Measurements from ENCODE around the gene MCIDAS. TPM values are rescaled to one million over a fixed set of nuclear protein-coding genes. Genes with fewer than 3 reads are reported as not detected.

MCIDAS gene
- total and polyA plus RNA-seq, 2 of the 13 experiments (the other 11 are each of a cell fraction or from before 2014, with no cell fraction given) = not detected

DNA sequence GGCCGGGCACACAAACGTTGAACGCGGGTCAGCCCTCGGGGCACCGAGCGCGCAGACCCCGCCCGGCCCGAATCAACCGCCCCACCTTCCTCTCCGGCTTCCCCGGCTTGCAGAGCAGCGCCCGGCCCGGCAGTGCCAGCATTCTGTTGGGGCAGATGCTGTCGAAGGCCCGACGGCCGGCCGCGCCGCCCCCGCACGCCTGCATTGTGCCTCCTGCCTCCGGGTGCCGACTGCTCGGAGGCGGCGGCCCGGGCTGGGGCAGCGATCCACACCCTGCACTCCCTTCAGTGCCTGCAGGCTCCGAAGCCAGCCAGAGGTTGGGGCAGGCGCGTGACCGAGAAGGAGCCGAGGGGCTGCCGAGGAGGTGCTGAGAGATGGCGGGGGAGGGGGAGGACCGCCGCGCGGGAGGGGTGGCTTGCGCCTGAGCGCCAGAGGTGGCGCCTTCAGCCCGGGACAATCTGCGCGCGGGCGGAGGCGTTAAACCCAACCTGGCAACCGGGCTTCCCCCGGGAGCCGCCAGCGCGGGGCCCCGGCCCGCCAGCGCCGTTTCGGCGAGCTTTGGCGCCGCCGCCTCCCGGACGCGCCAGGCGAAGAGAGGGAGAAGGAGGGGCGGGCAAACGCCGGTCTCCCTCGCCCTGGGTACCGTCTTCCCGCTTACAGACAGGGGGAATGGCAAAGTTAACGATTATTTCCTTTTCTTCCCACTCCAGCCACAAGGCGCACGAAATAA, at the start of gene MCIDAS (continued):
- TF ChIP-seq, protein P1, sequence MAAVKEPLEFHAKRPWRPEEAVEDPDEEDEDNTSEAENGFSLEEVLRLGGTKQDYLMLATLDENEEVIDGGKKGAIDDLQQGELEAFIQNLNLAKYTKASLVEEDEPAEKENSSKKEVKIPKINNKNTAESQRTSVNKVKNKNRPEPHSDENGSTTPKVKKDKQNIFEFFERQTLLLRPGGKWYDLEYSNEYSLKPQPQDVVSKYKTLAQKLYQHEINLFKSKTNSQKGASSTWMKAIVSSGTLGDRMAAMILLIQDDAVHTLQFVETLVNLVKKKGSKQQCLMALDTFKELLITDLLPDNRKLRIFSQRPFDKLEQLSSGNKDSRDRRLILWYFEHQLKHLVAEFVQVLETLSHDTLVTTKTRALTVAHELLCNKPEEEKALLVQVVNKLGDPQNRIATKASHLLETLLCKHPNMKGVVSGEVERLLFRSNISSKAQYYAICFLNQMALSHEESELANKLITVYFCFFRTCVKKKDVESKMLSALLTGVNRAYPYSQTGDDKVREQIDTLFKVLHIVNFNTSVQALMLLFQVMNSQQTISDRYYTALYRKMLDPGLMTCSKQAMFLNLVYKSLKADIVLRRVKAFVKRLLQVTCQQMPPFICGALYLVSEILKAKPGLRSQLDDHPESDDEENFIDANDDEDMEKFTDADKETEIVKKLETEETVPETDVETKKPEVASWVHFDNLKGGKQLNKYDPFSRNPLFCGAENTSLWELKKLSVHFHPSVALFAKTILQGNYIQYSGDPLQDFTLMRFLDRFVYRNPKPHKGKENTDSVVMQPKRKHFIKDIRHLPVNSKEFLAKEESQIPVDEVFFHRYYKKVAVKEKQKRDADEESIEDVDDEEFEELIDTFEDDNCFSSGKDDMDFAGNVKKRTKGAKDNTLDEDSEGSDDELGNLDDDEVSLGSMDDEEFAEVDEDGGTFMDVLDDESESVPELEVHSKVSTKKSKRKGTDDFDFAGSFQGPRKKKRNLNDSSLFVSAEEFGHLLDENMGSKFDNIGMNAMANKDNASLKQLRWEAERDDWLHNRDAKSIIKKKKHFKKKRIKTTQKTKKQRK (IDR thresholded peaks at IDR 0.05; ENCODE audit: low read length) = no peak
- no peak for TF ChIP-seq RFX3 (CRISPR knock-in tag; IDR thresholded peaks at IDR 0.05)
- TF ChIP-seq, protein P2, sequence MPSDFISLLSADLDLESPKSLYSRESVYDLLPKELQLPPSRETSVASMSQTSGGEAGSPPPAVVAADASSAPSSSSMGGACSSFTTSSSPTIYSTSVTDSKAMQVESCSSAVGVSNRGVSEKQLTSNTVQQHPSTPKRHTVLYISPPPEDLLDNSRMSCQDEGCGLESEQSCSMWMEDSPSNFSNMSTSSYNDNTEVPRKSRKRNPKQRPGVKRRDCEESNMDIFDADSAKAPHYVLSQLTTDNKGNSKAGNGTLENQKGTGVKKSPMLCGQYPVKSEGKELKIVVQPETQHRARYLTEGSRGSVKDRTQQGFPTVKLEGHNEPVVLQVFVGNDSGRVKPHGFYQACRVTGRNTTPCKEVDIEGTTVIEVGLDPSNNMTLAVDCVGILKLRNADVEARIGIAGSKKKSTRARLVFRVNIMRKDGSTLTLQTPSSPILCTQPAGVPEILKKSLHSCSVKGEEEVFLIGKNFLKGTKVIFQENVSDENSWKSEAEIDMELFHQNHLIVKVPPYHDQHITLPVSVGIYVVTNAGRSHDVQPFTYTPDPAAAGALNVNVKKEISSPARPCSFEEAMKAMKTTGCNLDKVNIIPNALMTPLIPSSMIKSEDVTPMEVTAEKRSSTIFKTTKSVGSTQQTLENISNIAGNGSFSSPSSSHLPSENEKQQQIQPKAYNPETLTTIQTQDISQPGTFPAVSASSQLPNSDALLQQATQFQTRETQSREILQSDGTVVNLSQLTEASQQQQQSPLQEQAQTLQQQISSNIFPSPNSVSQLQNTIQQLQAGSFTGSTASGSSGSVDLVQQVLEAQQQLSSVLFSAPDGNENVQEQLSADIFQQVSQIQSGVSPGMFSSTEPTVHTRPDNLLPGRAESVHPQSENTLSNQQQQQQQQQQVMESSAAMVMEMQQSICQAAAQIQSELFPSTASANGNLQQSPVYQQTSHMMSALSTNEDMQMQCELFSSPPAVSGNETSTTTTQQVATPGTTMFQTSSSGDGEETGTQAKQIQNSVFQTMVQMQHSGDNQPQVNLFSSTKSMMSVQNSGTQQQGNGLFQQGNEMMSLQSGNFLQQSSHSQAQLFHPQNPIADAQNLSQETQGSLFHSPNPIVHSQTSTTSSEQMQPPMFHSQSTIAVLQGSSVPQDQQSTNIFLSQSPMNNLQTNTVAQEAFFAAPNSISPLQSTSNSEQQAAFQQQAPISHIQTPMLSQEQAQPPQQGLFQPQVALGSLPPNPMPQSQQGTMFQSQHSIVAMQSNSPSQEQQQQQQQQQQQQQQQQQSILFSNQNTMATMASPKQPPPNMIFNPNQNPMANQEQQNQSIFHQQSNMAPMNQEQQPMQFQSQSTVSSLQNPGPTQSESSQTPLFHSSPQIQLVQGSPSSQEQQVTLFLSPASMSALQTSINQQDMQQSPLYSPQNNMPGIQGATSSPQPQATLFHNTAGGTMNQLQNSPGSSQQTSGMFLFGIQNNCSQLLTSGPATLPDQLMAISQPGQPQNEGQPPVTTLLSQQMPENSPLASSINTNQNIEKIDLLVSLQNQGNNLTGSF (CRISPR knock-in tag; IDR thresholded peaks at IDR 0.05) = no peak
- no peak for TF ChIP-seq CREM (IDR thresholded peaks at IDR 0.05)
- TF ChIP-seq CREM (CRISPR knock-in tag; IDR thresholded peaks at IDR 0.05) = no peak
- no peak for TF ChIP-seq RFXAP (CRISPR knock-in tag; IDR thresholded peaks at IDR 0.05; ENCODE audit: borderline replicate concordance)
- TF ChIP-seq ZNF777 (CRISPR knock-in tag; IDR thresholded peaks at IDR 0.05) = peak; percentile 99
- 0 out of 2 replicates have a peak, but pooled peaks have one; percentile 29 for TF ChIP-seq ZNF564 (CRISPR knock-in tag; IDR thresholded peaks at IDR 0.05)
- TF ChIP-seq JUND (CRISPR knock-in tag; IDR thresholded peaks at IDR 0.05) = no peak
- no peak for TF ChIP-seq CCAR2 (optimal IDR thresholded peaks at IDR 0.05; ENCODE audit: low read depth, low read length)
- TF ChIP-seq ZNF768 (CRISPR knock-in tag; IDR thresholded peaks at IDR 0.05) = 0 out of 2 replicates have a peak, but pooled peaks have one; percentile 11
- no peak for TF ChIP-seq PCBP1 (IDR thresholded peaks at IDR 0.05; ENCODE audit: borderline replicate concordance, low read depth, low read length)
- 0 out of 2 replicates have a peak, but pooled peaks have one; percentile 72 for TF ChIP-seq KDM5B (CRISPR knock-in tag; IDR thresholded peaks at IDR 0.05; ENCODE audit: borderline replicate concordance)
- TF ChIP-seq, protein P3, sequence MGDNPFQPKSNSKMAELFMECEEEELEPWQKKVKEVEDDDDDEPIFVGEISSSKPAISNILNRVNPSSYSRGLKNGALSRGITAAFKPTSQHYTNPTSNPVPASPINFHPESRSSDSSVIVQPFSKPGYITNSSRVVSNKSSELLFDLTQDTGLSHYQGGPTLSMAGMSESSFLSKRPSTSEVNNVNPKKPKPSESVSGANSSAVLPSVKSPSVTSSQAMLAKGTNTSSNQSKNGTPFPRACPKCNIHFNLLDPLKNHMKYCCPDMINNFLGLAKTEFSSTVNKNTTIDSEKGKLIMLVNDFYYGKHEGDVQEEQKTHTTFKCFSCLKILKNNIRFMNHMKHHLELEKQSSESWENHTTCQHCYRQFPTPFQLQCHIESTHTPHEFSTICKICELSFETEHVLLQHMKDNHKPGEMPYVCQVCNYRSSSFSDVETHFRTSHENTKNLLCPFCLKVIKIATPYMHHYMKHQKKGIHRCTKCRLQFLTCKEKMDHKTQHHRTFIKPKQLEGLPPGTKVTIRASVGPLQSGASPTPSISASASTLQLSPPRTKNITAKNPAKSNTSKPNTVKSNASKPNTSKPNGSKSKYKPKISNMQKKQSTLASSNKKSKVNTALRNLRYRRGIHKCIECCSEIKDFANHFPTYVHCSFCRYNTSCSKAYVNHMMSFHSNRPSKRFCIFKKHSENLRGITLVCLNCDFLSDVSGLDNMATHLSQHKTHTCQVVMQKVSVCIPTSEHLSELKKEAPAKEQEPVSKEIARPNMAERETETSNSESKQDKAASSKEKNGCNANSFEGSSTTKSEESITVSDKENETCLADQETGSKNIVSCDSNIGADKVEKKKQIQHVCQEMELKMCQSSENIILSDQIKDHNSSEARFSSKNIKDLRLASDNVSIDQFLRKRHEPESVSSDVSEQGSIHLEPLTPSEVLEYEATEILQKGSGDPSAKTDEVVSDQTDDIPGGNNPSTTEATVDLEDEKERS (CRISPR knock-in tag; IDR thresholded peaks at IDR 0.05) = no peak
- TF ChIP-seq ZFP91 (CRISPR knock-in tag; IDR thresholded peaks at IDR 0.05; ENCODE audit: borderline replicate concordance) = peak; percentile 56; the same call in 1 of the 2 replicates
